Measurements from ENCODE around the gene ZCCHC7.
A peak's percentile ranks its signal among the peaks of the same experiment; 100 is the strongest.
"Not testable (repeated sequence)": the region's sequence is repeated elsewhere in the genome, so short reads cannot be mapped to it uniquely, and the experiment has no call there.

ZCCHC7 gene

GRCh38 chr9:37179576-37179975 is 59.2 kb downstream of the ZCCHC7 start:
- no peak for DNase-seq

- no peak for DNase-seq
Observed at GRCh38 chr9:37180138-37180537, 59.8 kb downstream of the ZCCHC7 start.

GRCh38 chr9:37182718-37183117 is 62.3 kb downstream of the ZCCHC7 start:
- DNase-seq, result no peak

GRCh38 chr9:37184905-37185867 is 64.8 kb downstream of the ZCCHC7 start:
- no peak for DNase-seq

GRCh38 chr9:37187292-37187691 is 66.9 kb downstream of the ZCCHC7 start:
- DNase-seq, result peak; percentile 30

- peak; percentile 10 for DNase-seq
Observed at GRCh38 chr9:37187713-37188439, 67.5 kb downstream of the ZCCHC7 start.

GRCh38 chr9:37190739-37191138 is 70.4 kb downstream of the ZCCHC7 start:
- not testable (repeated sequence) for DNase-seq

GRCh38 chr9:37191403-37192089 is 71.2 kb downstream of the ZCCHC7 start:
- no peak for DNase-seq

GRCh38 chr9:37192803-37193202 is 72.4 kb downstream of the ZCCHC7 start:
- DNase-seq, result no peak

GRCh38 chr9:37197158-37198038 is 77.0 kb downstream of the ZCCHC7 start:
- DNase-seq, result no peak

GRCh38 chr9:37198039-37198729 is 77.8 kb downstream of the ZCCHC7 start:
- DNase-seq, result no peak

- no peak for DNase-seq
Observed at GRCh38 chr9:37198831-37199230, 78.5 kb downstream of the ZCCHC7 start.

GRCh38 chr9:37200433-37201005 is 80.1 kb downstream of the ZCCHC7 start:
- DNase-seq, result no peak

GRCh38 chr9:37201581-37201980 is 81.2 kb downstream of the ZCCHC7 start:
- DNase-seq, result no peak

- no peak for DNase-seq
Observed at GRCh38 chr9:37202091-37202490, 81.7 kb downstream of the ZCCHC7 start.

GRCh38 chr9:37203456-37203855 is 83.1 kb downstream of the ZCCHC7 start:
- DNase-seq, result not testable (repeated sequence)

- no peak for DNase-seq
Observed at GRCh38 chr9:37206121-37206620, 85.8 kb downstream of the ZCCHC7 start.

- no peak for DNase-seq
Observed at GRCh38 chr9:37209431-37210386, 89.3 kb downstream of the ZCCHC7 start.

- no peak for DNase-seq
Observed at GRCh38 chr9:37210737-37211523, 90.6 kb downstream of the ZCCHC7 start.
